ENCODE results near the gene GABRR1.

The GABRR1 gene

GRCh38 chr6:89199579-89199978 is 17.6 kb downstream of the GABRR1 start:
- Histone ChIP-seq H3K79me2 (ENCODE audit: insufficient read depth, low read length) (no peaks in the 10 kb centered on the region), H3K9me2 (ENCODE audit: low read depth, low read length) (no peaks in the 10 kb centered on the region), H3K4me2 (ENCODE audit: low read length) (no peak overlapping the region), H3K9ac (ENCODE audit: low read length) (no peak overlapping the region), H3K4me3 (ENCODE audit: low read depth, low read length, poor library complexity, severe bottlenecking) (no peak overlapping the region), H3K27me3 (ENCODE audit: insufficient read depth, low read length) (peaks cover 7% of the 10 kb centered on the region; the same call in 1 of the 2 replicates), H3F3A (ENCODE audit: insufficient read depth, low read length) (no peaks in the 10 kb centered on the region), H3K4me1 (ENCODE audit: insufficient read depth, low read length, severe bottlenecking) (no peaks in the 10 kb centered on the region), H4K20me1 (ENCODE audit: insufficient read depth, low read length) (no peaks in the 10 kb centered on the region), H2AFZ (ENCODE audit: low read length) (no peak overlapping the region), H3K27ac (ENCODE audit: low read depth, low read length, poor library complexity, severe bottlenecking) (no peak overlapping the region), H3K9me3 (ENCODE audit: low read length) (no peaks in the 10 kb centered on the region; the same call in 1 of the 2 replicates), H3K36me3 (ENCODE audit: insufficient read depth, low read length) (no peaks in the 10 kb centered on the region)
- no peak for TF ChIP-seq CTCF (IDR thresholded peaks at IDR 0.05; ENCODE audit: low read length)
- TF ChIP-seq EZH2 (IDR thresholded peaks at IDR 0.05; ENCODE audit: borderline replicate concordance, low read length): no peak

DNA sequence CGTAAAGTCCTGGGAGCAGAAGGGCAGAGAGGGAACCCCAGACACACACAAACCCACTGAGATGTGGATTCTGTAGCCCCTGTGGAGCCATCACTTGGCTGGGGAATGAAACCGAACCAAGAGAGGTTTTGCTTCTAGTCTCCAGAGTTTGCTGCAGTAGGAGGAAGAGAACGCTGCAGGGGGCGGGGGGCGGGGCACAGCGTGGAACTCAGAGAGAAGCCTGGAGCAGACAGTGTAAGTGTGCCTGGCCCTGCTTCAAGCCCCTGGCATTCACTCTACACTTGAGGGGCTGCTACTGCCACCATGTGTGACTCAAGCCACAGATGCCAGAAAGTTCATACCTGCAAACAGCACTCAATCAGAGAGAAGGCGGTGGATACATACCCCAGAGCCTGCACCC is 18.9 kb downstream of the GABRR1 start:
- no peak overlapping the region for H3K9ac ChIP-seq (ENCODE audit: low read length)
- H3F3A ChIP-seq (ENCODE audit: insufficient read depth, low read length): no peaks in the 10 kb centered on the region
- H3K36me3 ChIP-seq (ENCODE audit: insufficient read depth, low read length): no peaks in the 10 kb centered on the region
- H4K20me1 ChIP-seq (ENCODE audit: insufficient read depth, low read length): no peaks in the 10 kb centered on the region
- H3K4me3 ChIP-seq (ENCODE audit: low read depth, low read length, poor library complexity, severe bottlenecking): no peak overlapping the region
- no peak overlapping the region for H3K27ac ChIP-seq (ENCODE audit: low read depth, low read length, poor library complexity, severe bottlenecking)
- peaks cover 3% of the 10 kb centered on the region; the same call in 1 of the 2 replicates for H3K27me3 ChIP-seq (ENCODE audit: insufficient read depth, low read length)
- H3K9me2 ChIP-seq (ENCODE audit: low read depth, low read length): no peaks in the 10 kb centered on the region
- no peaks in the 10 kb centered on the region for H3K79me2 ChIP-seq (ENCODE audit: insufficient read depth, low read length)
- H3K4me1 ChIP-seq (ENCODE audit: insufficient read depth, low read length, severe bottlenecking): no peaks in the 10 kb centered on the region
- no peaks in the 10 kb centered on the region; the same call in 1 of the 2 replicates for H3K9me3 ChIP-seq (ENCODE audit: low read length)
- TF ChIP-seq EZH2 (IDR thresholded peaks at IDR 0.05; ENCODE audit: borderline replicate concordance, low read length) (no peak), CTCF (IDR thresholded peaks at IDR 0.05; ENCODE audit: low read length) (no peak)
- no peak overlapping the region for H2AFZ ChIP-seq (ENCODE audit: low read length)
- no peak overlapping the region for H3K4me2 ChIP-seq (ENCODE audit: low read length)

DNA sequence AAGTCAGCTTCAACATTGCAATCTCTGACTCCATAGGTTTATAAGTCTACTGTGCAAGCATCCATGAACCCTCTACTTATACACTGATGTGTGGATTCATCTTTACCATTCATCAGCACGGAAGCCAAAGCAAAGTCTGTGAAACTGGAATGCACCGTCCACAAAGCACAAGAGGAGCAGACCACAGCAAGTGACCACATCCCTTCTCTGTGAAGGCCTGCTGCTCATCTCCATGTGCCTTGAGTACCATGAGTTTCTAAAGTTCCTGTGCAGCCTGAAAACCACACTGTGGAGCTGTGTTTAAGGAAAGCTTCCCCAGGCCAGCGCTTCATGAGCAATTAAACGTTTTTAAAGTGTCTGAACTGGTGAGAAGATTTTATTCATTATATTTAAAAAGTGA is 20.0 kb downstream of the GABRR1 start:
- no peaks in the 10 kb centered on the region for H3K4me1 ChIP-seq (ENCODE audit: insufficient read depth, low read length, severe bottlenecking)
- no peak for TF ChIP-seq CTCF (IDR thresholded peaks at IDR 0.05; ENCODE audit: low read length)
- TF ChIP-seq EZH2 (IDR thresholded peaks at IDR 0.05; ENCODE audit: borderline replicate concordance, low read length): no peak
- no peaks in the 10 kb centered on the region for H3K79me2 ChIP-seq (ENCODE audit: insufficient read depth, low read length)
- H3K9me3 ChIP-seq (ENCODE audit: low read length): no peaks in the 10 kb centered on the region; the same call in 1 of the 2 replicates
- H3K27ac ChIP-seq (ENCODE audit: low read depth, low read length, poor library complexity, severe bottlenecking): no peak overlapping the region
- H2AFZ ChIP-seq (ENCODE audit: low read length): no peak overlapping the region
- no peaks in the 10 kb centered on the region for H4K20me1 ChIP-seq (ENCODE audit: insufficient read depth, low read length)
- no peaks in the 10 kb centered on the region for H3K36me3 ChIP-seq (ENCODE audit: insufficient read depth, low read length)
- H3K4me2 ChIP-seq (ENCODE audit: low read length): no peak overlapping the region
- no peak overlapping the region for H3K4me3 ChIP-seq (ENCODE audit: low read depth, low read length, poor library complexity, severe bottlenecking)
- H3F3A ChIP-seq (ENCODE audit: insufficient read depth, low read length): no peaks in the 10 kb centered on the region
- no peak overlapping the region for H3K9ac ChIP-seq (ENCODE audit: low read length)
- H3K9me2 ChIP-seq (ENCODE audit: low read depth, low read length): no peaks in the 10 kb centered on the region
- H3K27me3 ChIP-seq (ENCODE audit: insufficient read depth, low read length): peaks cover 3% of the 10 kb centered on the region; the same call in 1 of the 2 replicates
